ENCODE measurements around the gene CNN3. TPM values are rescaled to one million over a fixed set of nuclear protein-coding genes. Genes with fewer than 3 reads are reported as not detected.
A peak's percentile ranks its signal among the peaks of the same experiment; 100 is the strongest.

The CNN3 gene
- total and polyA plus RNA-seq, 12 donors = 28.0 to 108 (median 62.5) TPM

DNA sequence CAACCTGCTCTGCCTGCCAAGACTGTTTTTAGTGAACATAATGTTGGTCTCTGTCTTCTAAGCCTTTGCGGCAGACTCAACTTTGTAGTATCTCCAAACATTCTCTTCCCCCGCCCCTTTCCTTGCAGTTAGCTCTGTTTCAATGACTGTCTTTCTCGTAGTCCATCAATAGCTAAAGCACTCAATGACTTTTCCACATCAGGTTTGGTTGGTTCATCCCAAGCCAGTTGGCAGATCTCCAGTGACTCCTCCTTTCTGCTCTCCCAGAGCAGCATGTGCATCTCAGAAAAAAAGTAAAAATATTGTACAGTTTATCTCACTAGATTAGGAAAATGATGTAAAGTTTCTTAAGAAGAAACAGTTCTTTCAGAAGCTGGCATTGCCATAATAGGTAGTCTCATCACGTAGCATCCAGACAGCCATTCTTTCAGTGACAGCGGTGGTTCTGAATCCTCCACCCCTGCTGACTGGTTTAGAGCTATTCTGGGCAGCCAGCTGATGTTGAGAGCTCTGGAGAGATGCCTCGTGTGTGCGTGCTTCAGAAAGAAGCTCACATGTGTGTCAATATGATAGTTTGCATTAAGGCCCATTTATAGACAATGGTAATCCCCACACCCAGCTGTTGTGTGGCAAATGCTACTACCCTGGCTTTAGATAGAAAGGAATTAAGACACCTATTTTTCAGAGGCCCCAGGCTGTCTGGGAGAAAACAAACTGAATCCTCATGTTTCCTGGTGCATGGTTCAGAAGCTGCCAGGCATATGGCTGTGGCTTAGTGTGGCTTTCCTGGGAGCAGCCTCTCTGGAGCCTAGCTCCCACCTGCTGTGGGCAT lies 53.2 kb downstream of the CNN3 start:
- intact Hi-C loops (cut with DNase I) = no loop called here
- peak overlapping the region in 6 of 10 donors; percentile 3 to 72 (median 16) for H3K27ac ChIP-seq
- ATAC-seq (peak; percentile 51 to 90 (median 80)), DNase-seq (peak in 1 of 2 donors; percentile 40)
- H3K4me3 ChIP-seq = no peak overlapping the region
- H3K4me1 ChIP-seq = peaks cover 0 to 20% (median 12%) of the 10 kb centered on the region in 9 donors
- TF ChIP-seq, protein P1, sequence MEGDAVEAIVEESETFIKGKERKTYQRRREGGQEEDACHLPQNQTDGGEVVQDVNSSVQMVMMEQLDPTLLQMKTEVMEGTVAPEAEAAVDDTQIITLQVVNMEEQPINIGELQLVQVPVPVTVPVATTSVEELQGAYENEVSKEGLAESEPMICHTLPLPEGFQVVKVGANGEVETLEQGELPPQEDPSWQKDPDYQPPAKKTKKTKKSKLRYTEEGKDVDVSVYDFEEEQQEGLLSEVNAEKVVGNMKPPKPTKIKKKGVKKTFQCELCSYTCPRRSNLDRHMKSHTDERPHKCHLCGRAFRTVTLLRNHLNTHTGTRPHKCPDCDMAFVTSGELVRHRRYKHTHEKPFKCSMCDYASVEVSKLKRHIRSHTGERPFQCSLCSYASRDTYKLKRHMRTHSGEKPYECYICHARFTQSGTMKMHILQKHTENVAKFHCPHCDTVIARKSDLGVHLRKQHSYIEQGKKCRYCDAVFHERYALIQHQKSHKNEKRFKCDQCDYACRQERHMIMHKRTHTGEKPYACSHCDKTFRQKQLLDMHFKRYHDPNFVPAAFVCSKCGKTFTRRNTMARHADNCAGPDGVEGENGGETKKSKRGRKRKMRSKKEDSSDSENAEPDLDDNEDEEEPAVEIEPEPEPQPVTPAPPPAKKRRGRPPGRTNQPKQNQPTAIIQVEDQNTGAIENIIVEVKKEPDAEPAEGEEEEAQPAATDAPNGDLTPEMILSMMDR (IDR thresholded peaks at IDR 0.05) = no peak
- H3K27me3 ChIP-seq = no peaks in the 10 kb centered on the region
- WGBS, 2 donors = 42 to 51% methylated on average over 7 of the region's 7 CpGs
- H3K36me3 ChIP-seq = no peaks in the 10 kb centered on the region
- no peaks in the 10 kb centered on the region for H3K9me3 ChIP-seq

DNA sequence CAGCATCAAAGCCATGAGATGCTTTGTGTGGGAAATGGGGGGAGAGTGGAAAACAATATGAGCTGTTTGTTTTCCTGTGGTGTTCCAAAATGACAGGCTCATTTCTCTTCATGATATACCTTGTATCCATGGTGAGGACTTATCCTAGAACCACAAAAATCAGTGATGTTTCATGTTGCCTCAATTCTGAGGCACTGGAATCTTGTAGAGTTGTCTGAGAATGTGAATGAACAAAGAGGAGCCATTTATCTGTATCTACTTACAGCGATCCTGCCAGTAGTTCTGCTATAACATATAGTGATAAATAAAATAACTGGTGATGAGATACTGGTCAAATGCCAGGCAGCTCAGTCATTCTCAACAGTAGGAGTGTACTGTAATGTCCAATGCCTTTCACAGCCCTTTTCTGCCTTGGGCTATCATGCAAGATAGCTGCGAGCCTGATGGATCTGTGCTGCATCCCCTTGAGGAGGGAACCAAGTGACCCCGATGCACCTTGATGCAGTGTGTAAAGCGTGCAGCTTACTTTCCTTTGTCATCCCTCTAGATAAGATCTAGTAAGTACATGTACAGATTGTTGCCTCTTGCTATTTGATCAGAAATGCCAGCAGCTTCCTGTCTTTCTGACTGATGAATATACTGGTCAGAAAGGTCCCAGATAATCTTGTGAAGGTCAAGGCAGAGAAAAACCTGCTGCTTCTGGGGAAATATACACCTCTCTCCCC lies 54.0 kb downstream of the CNN3 start:
- no peaks in the 10 kb centered on the region for H3K36me3 ChIP-seq
- ATAC-seq (no peak), DNase-seq (no peak)
- no peak overlapping the region for H3K4me3 ChIP-seq
- H3K4me1 ChIP-seq = peaks cover 0 to 20% (median 12%) of the 10 kb centered on the region in 9 donors
- TF ChIP-seq, protein P1 (IDR thresholded peaks at IDR 0.05) = no peak
- no peaks in the 10 kb centered on the region for H3K27me3 ChIP-seq
- intact Hi-C loops (cut with DNase I) = no loop called here
- no peaks in the 10 kb centered on the region for H3K9me3 ChIP-seq
- H3K27ac ChIP-seq = peak overlapping the region in 4 of 10 donors; percentile 4 to 72 (median 16)
- 64 to 71% methylated on average over 4 of the region's 4 CpGs for WGBS, 2 donors

DNA sequence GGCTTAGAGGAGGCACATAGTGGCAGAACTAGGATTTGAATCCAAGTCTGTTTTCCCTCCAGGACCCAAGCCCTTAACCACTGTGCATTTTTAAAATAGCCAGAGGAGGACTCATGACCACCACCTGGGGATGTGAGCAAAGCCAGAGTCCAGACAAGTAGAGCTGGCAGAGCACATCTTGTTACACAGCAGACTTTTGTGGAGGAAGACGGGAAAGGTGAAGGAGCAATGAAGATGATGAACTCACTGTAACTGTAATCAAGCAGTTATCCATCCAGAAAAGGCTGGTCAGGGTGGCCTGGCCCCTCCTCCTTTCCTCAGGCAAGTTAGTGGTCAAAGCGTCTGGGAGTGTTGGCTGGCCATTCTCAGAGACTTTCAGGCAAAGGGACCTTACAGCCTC lies 55.9 kb downstream of the CNN3 start:
- no peak for DNase-seq
- no peak overlapping the region for H3K27ac ChIP-seq
- intact Hi-C loops (cut with DNase I) = no loop called here
- H3K4me3 ChIP-seq = no peak overlapping the region
- no peaks in the 10 kb centered on the region for H3K9me3 ChIP-seq
- peaks cover 0 to 33% (median 18%) of the 10 kb centered on the region in 9 donors for H3K4me1 ChIP-seq
- WGBS, 2 donors = 92 to 93% methylated on average over 2 of the region's 2 CpGs
- no peak for ATAC-seq
- no peaks in the 10 kb centered on the region for H3K36me3 ChIP-seq
- H3K27me3 ChIP-seq = no peaks in the 10 kb centered on the region
- TF ChIP-seq, protein P1 (IDR thresholded peaks at IDR 0.05) = no peak

DNA sequence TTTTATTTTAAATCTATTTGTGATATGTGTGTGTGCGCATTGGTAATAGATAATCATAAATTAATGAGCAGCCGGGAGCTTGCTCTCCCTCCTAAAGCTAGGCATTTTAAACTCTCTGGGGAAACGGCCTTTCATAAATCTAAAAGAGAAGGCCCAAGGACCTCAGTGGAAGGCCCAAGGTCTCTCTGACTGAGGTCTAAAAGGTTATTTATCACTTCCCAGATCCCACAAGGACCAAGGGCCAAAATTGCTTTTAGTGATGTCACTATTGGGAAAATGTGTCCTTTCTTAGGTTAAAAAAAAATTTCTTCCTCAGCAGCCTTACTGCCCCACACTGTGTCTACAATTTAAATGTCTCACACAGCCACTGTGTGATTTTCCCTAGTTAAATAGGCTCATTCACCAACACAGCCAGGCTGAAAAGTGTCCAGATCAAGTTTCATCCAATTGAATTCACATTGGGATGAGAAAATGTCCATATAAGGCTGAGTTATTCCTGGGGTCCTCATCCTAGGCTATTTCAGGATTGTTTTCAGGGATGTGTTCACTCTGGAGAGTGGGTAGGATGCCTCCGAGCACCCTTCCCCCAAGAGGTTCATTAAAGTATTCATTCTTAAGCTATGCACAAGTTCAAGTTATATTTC lies 60.6 kb downstream of the CNN3 start:
- intact Hi-C loops (cut with DNase I) = loop anchor here in 2 of 10 donors (5.0 to 10.0 kb wide), 2 partner anchors 49 to 56 kb away; no protein-coding TSS in a partner anchor
- DNase-seq (no peak), ATAC-seq (peak in 3 of 8 donors; percentile 8 to 12 (median 12))
- Histone ChIP-seq H3K27me3 (no peaks in the 10 kb centered on the region), H3K4me3 (no peak overlapping the region), H3K36me3 (no peaks in the 10 kb centered on the region), H3K9me3 (no peaks in the 10 kb centered on the region), H3K27ac (peak overlapping the region in 9 of 10 donors; percentile 14 to 88 (median 81)), H3K4me1 (peaks cover 6 to 59% (median 36%) of the 10 kb centered on the region in 9 donors)
- TF ChIP-seq, protein P1 (IDR thresholded peaks at IDR 0.05) = no peak
- 80 to 86% methylated on average over 4 of the region's 4 CpGs for WGBS, 2 donors
